A549 (cell line): ENCODE results near the gene AXDND1. TPM values are rescaled to one million over a fixed set of nuclear protein-coding genes. Genes with fewer than 3 reads are reported as not detected.

Experiments used
- ATAC-seq, 2 experiments: fragments of 200-7000 bp in 1 of 2; fragments of >200 bp in 1 of 2; cut with Nextera tagmentation in 1 of 2; cut with Tn5 transposase in 1 of 2; 3 replicates each; pipeline versions ENCODE4 v1.8.0 to v1.9.1; 2018 to 2020; ENCODE audit warnings: mild to moderate bottlenecking in 1 of 2, moderate library complexity in 1 of 2
- CTCF ChIA-PET: fragments of 300-600 bp; sonication (Branson Sonifier 250); formaldehyde crosslinking; extraction: SDS; loops from one replicate; lab custom pipeline; 2021; ENCODE audit warnings: antibody characterized with exemption, inconsistent platforms; lab: Yijun Ruan, JAX
- POLR2A ChIA-PET: fragments of 350-600 bp; formaldehyde crosslinking; extraction: SDS; loops from one replicate; lab custom pipeline; 2021; ENCODE audit warnings: antibody characterized with exemption, inconsistent platforms; lab: Yijun Ruan, JAX
- DNase-seq, 2 experiments: peaks; one replicate each; pipeline versions ENCODE4 v3.0.0 to v3.0.0-alpha.2; 2011 to 2016; ENCODE audit warnings: low read depth in 1 of 2, low spot score in 1 of 2
- FAIRE-seq: peaks from 2 replicates; lab custom pipeline; 2011; peaks lifted over from hg19 to GRCh38; lab: Jason Lieb, UNC
- H3K27ac ChIP-seq, 2 experiments: fragments of >200 bp; sonication (Bioruptor Twin); formaldehyde crosslinking; 3 replicates each; pipeline ENCODE4 v1.5.1; 2016 to 2017
- H3K4me1 ChIP-seq: fragments of >200 bp; sonication (Bioruptor Twin); formaldehyde crosslinking; 3 replicates; pipeline ENCODE4 v1.6.1; 2016
- H3K4me2 ChIP-seq: fragments of >200 bp; sonication (Bioruptor Twin); formaldehyde crosslinking; 3 replicates; pipeline ENCODE4 v1.6.1; 2016
- H3K4me3 ChIP-seq: fragments of >200 bp; sonication (Bioruptor Twin); formaldehyde crosslinking; 3 replicates; pipeline ENCODE4 v1.5.1; 2016
- H3K9me3 ChIP-seq: fragments of >200 bp; sonication (Bioruptor Twin); formaldehyde crosslinking; 3 replicates; pipeline ENCODE4 v1.6.1; 2016
- BCL3 ChIP-seq: fragments of >200 bp; sonication (Bioruptor Twin); formaldehyde crosslinking; IDR thresholded peaks from 3 replicates; pipeline ENCODE4 v1.6.1; 2016
- CBX2 ChIP-seq: fragments of 200-600 bp; sonication (generic); IDR thresholded peaks from 2 replicates; pipeline ENCODE4 v1.6.1; 2016; ENCODE audit warnings: low read depth, mild to moderate bottlenecking, borderline replicate concordance
- CEBPB ChIP-seq, 2 experiments: fragments of >200 bp in 1 of 2; sonication (Bioruptor Twin) in 1 of 2; formaldehyde crosslinking in 1 of 2; IDR thresholded peaks; 2 replicates each; pipeline ENCODE4 v1.6.1; 2012 to 2016
- CHD2 ChIP-seq: fragments of 150-350 bp; IDR thresholded peaks from 2 replicates; pipeline ENCODE4 v1.6.1; 2014; ENCODE audit warnings: low read length; ENCODE audit not compliant: partially characterized antibody
- EHF ChIP-seq: fragments of 250-450 bp; sonication (Bioruptor Pico); IDR thresholded peaks from 2 replicates; pipeline ENCODE4 v1.5.0; 2020; ENCODE audit warnings: mild to moderate bottlenecking
- ELK1 ChIP-seq: fragments of 150-350 bp; IDR thresholded peaks from 2 replicates; pipeline ENCODE4 v1.6.1; 2014; ENCODE audit warnings: low read depth, mild to moderate bottlenecking, low read length
- FOSB ChIP-seq: fragments of 250-450 bp; sonication (Bioruptor Pico); IDR thresholded peaks from 2 replicates; pipeline ENCODE4 v1.5.0; 2020; ENCODE audit warnings: mild to moderate bottlenecking, moderate library complexity
- GATA3 ChIP-seq: IDR thresholded peaks from 2 replicates; pipeline ENCODE4 v1.6.1; 2012; ENCODE audit warnings: borderline replicate concordance
- HMGXB4 ChIP-seq: fragments of 250-450 bp; sonication (Bioruptor Pico); IDR thresholded peaks from 2 replicates; pipeline ENCODE4 v1.5.0; 2021; ENCODE audit warnings: mild to moderate bottlenecking, moderate library complexity, borderline replicate concordance
- HOXB13 ChIP-seq: fragments of 250-450 bp; sonication (Bioruptor Pico); IDR thresholded peaks from 2 replicates; pipeline ENCODE4 v1.5.0; 2020; ENCODE audit warnings: low read depth, mild to moderate bottlenecking, moderate library complexity
- HOXB5 ChIP-seq: fragments of 250-450 bp; sonication (Bioruptor Pico); IDR thresholded peaks from 2 replicates; pipeline ENCODE4 v1.5.0; 2020; ENCODE audit warnings: mild to moderate bottlenecking, moderate library complexity
- JUNB ChIP-seq: fragments of >200 bp; sonication (Bioruptor Twin); formaldehyde crosslinking; IDR thresholded peaks from 2 replicates; pipeline ENCODE4 v1.6.1; 2016
- KDM5A ChIP-seq: fragments of 200-600 bp; sonication (generic); IDR thresholded peaks from 2 replicates; pipeline ENCODE4 v1.6.1; 2016; ENCODE audit warnings: antibody characterized with exemption, mild to moderate bottlenecking
- NPAS2 ChIP-seq: fragments of 250-450 bp; sonication (Bioruptor Pico); IDR thresholded peaks from 2 replicates; pipeline ENCODE4 v1.8.0; 2022; ENCODE audit warnings: mild to moderate bottlenecking, moderate library complexity, borderline replicate concordance
- POLR2A ChIP-seq: IDR thresholded peaks from 2 replicates; pipeline ENCODE4 v1.6.1; 2012; ENCODE audit warnings: mild to moderate bottlenecking, low read length
- POLR2AphosphoS2 ChIP-seq: conservative IDR thresholded peaks from 2 replicates; pipeline ENCODE4 v1.6.1; 2012; ENCODE audit warnings: low read length, improper control_type of control experiment, inconsistent platforms
- RCOR1 ChIP-seq: fragments of 150-350 bp; IDR thresholded peaks from 2 replicates; pipeline ENCODE4 v1.6.1; 2014; ENCODE audit warnings: antibody characterized with exemption, low read length, low read depth
- REST ChIP-seq: fragments of 200-600 bp; sonication (generic); IDR thresholded peaks from 2 replicates; pipeline ENCODE4 v1.6.1; 2016; ENCODE audit warnings: antibody characterized with exemption, mild to moderate bottlenecking, moderate library complexity
- RFX5 ChIP-seq: fragments of 450-650 bp; IDR thresholded peaks from 2 replicates; pipeline ENCODE4 v1.7.1; 2014; ENCODE audit warnings: antibody characterized with exemption, mild to moderate bottlenecking, moderate library complexity
- SMC3 ChIP-seq: fragments of >200 bp; sonication (Bioruptor Twin); formaldehyde crosslinking; IDR thresholded peaks from 3 replicates; pipeline ENCODE4 v1.6.1; 2018; ENCODE audit warnings: inconsistent platforms
- ZC3H11A ChIP-seq: fragments of 450-650 bp; IDR thresholded peaks from 2 replicates; pipeline ENCODE4 v1.6.1; 2014; ENCODE audit warnings: antibody characterized with exemption, mild to moderate bottlenecking
- ZFP36 ChIP-seq: fragments of 450-650 bp; IDR thresholded peaks from 2 replicates; pipeline ENCODE4 v1.6.1; 2014; ENCODE audit warnings: borderline replicate concordance; ENCODE audit not compliant: partially characterized antibody
- ZSCAN20 ChIP-seq: fragments of 250-450 bp; sonication (Bioruptor Pico); IDR thresholded peaks from 2 replicates; pipeline ENCODE4 v1.8.0; 2022; ENCODE audit warnings: mild to moderate bottlenecking, moderate library complexity
- WGBS: methylation state at CpG from one replicate; pipeline ENCODE4 v1.1.6; 2017; ENCODE audit errors: missing lambda C conversion rate; 5-methylcytosine and 5-hydroxymethylcytosine counted together
- polyA plus RNA-seq, 4 experiments: library from polyadenylated mRNA; depleted of rRNA in 3 of 4; stranded (reverse); fragments of >200 nt; fragmentation: RNase III in 1 of 4; extraction: RNeasy Plus Mini Kit Qiagen cat#74134 plus additional on column Dnase treatment in 1 of 4; gene quantifications; 2 replicates in 3 of 4; 3 replicates in 1 of 4; pipeline ENCODE4 v1.2.3, GENCODE V29; 2011 to 2017

AXDND1 gene
- polyA plus RNA-seq, 2 of the 4 experiments (the other 2 are of a cell fraction) = 0.30 to 0.71 TPM

- CTCF ChIA-PET = interaction anchor here (0.5 kb wide), 1 partner anchor 86 kb away, joined by 3 read pairs; no protein-coding TSS in a partner anchor
- H3K9me3 ChIP-seq = peaks cover 8% of the 10 kb centered on the region; the same call in 1 of the 3 replicates
- POLR2A ChIA-PET = no interaction called here
- FAIRE-seq (no peak), DNase-seq (no peak), ATAC-seq (no peak)
- no peak overlapping the region for H3K27ac ChIP-seq
- TF ChIP-seq ELK1 = no peak
- no peak for TF ChIP-seq ZC3H11A
- TF ChIP-seq BCL3 = no peak
- no peak for TF ChIP-seq ZFP36
- no peak for TF ChIP-seq RFX5
- TF ChIP-seq KDM5A = no peak
- no peak for TF ChIP-seq RCOR1
- no peak for TF ChIP-seq POLR2A
- no peak for TF ChIP-seq CHD2
- no peak for TF ChIP-seq CBX2
- no peak for TF ChIP-seq ZSCAN20 (CRISPR knock-in tag)
- TF ChIP-seq POLR2AphosphoS2 = no peak
- no peak for TF ChIP-seq REST
- no peak for TF ChIP-seq JUNB
- no peak overlapping the region for H3K4me2 ChIP-seq
- no peak overlapping the region for H3K4me3 ChIP-seq
- H3K4me1 ChIP-seq = no peaks in the 10 kb centered on the region
- WGBS = 95% methylated on average over 3 of the region's 3 CpGs
Observed at GRCh38 chr1:179326746-179327145, 39.0 kb upstream of the AXDND1 start.

GRCh38 chr1:179327196-179327595 lies 38.6 kb upstream of the AXDND1 start:
- no peak for TF ChIP-seq ZC3H11A
- TF ChIP-seq HOXB5 (CRISPR knock-in tag) = no peak
- no peak for TF ChIP-seq HOXB13 (CRISPR knock-in tag)
- no peak for TF ChIP-seq CEBPB (IDR thresholded peaks at IDR 0.05)
- WGBS = 94% methylated on average over 7 of the region's 7 CpGs
- H3K4me3 ChIP-seq = no peak overlapping the region
- peaks cover 8% of the 10 kb centered on the region; the same call in 1 of the 3 replicates for H3K9me3 ChIP-seq
- FAIRE-seq (no peak), ATAC-seq (no peak), DNase-seq (no peak)
- no peaks in the 10 kb centered on the region for H3K4me1 ChIP-seq
- ChIA-PET CTCF (interaction anchor here (0.5 kb wide), 1 partner anchor 87 kb away, joined by 3 read pairs; no protein-coding TSS in a partner anchor), POLR2A (no interaction called here)
- no peak overlapping the region for H3K4me2 ChIP-seq
- H3K27ac ChIP-seq = no peak overlapping the region

- Histone ChIP-seq H3K27ac (no peak overlapping the region), H3K9me3 (peaks cover 8% of the 10 kb centered on the region; the same call in 1 of the 3 replicates), H3K4me3 (no peak overlapping the region), H3K4me2 (no peak overlapping the region), H3K4me1 (no peaks in the 10 kb centered on the region)
- FAIRE-seq (no peak), DNase-seq (no peak), ATAC-seq (no peak)
- CTCF ChIA-PET = no interaction called here
- POLR2A ChIA-PET = no interaction called here
- 77% methylated on average over 3 of the region's 3 CpGs for WGBS
- no peak for TF ChIP-seq HMGXB4 (CRISPR knock-in tag)
- TF ChIP-seq SMC3 = no peak
- TF ChIP-seq GATA3 = no peak
- no peak for TF ChIP-seq NPAS2 (CRISPR knock-in tag)
- no peak for TF ChIP-seq REST
- no peak for TF ChIP-seq FOSB (CRISPR knock-in tag)
- TF ChIP-seq EHF (CRISPR knock-in tag) = no peak
Observed at GRCh38 chr1:179327679-179328078, 38.1 kb upstream of the AXDND1 start.
